ENCODE data around the gene ZNF366.

Gene ZNF366

DNA sequence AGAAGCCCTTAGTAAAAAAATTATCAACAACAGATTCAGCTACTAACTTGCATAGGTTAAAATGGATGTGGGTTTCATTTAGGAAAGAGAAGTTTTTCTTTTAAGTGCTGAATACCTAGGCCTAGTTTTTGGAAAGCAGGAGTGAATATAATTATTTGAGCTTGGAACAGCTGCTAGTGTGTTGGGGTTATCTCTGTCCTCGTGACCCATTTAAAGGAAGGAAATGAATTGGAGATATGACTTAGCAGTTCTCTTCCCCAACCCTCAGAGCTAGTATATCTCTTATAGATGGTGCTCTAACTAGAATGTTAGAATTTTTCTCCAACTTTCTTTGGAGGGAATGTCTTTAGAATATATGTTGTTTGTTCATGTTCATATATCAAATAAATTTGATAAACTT lies 38.6 kb downstream of the ZNF366 start:
- no peak for ATAC-seq

DNA sequence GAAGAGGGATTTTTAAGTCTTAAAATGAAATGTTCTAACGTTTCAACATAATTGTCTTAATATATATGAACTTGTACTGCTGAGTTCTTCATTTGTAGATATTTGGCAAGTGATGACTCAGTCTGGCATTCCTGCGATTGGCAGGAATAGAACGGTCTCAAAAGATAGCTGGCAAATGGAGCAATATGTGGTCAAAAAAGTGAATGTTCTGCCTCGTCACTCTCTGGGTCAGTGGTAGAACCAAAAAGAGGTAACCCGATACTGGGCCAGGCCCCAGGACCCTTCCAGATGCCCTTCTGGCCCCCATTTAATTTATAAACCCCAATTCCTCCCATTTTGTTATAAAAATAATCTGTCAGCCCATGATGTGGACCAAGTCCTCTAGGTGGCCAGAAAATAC lies 39.2 kb downstream of the ZNF366 start:
- TF ChIP-seq OSR1 (CRISPR knock-in tag; IDR thresholded peaks at IDR 0.05) (no peak), ZFP3 (CRISPR knock-in tag; IDR thresholded peaks at IDR 0.05) (no peak), ZC3H10 (CRISPR knock-in tag; IDR thresholded peaks at IDR 0.05) (no peak), TOX (CRISPR knock-in tag; IDR thresholded peaks at IDR 0.05; ENCODE audit: borderline replicate concordance) (no peak), CSDC2 (CRISPR knock-in tag; IDR thresholded peaks at IDR 0.05) (no peak), GLIS3 (CRISPR knock-in tag; IDR thresholded peaks at IDR 0.05) (no peak), PPARA (CRISPR knock-in tag; IDR thresholded peaks at IDR 0.05; ENCODE audit: borderline replicate concordance) (no peak), ZFP30 (CRISPR knock-in tag; IDR thresholded peaks at IDR 0.05) (no peak), ESRRG (CRISPR knock-in tag; IDR thresholded peaks at IDR 0.05) (no peak), ZNF70 (CRISPR knock-in tag; IDR thresholded peaks at IDR 0.05) (no peak), ZNF565 (CRISPR knock-in tag; conservative IDR thresholded peaks at IDR 0.05; ENCODE audit: low read depth) (no peak), ARNTL (CRISPR knock-in tag; IDR thresholded peaks at IDR 0.05; ENCODE audit: borderline replicate concordance, low read depth) (no peak), RARB (CRISPR knock-in tag; IDR thresholded peaks at IDR 0.05) (no peak)
- TF ChIP-seq, protein P1, sequence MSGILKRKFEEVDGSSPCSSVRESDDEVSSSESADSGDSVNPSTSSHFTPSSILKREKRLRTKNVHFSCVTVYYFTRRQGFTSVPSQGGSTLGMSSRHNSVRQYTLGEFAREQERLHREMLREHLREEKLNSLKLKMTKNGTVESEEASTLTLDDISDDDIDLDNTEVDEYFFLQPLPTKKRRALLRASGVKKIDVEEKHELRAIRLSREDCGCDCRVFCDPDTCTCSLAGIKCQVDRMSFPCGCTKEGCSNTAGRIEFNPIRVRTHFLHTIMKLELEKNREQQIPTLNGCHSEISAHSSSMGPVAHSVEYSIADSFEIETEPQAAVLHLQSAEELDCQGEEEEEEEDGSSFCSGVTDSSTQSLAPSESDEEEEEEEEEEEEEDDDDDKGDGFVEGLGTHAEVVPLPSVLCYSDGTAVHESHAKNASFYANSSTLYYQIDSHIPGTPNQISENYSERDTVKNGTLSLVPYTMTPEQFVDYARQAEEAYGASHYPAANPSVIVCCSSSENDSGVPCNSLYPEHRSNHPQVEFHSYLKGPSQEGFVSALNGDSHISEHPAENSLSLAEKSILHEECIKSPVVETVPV (CRISPR knock-in tag; IDR thresholded peaks at IDR 0.05), result no peak
- TF ChIP-seq, protein P2, sequence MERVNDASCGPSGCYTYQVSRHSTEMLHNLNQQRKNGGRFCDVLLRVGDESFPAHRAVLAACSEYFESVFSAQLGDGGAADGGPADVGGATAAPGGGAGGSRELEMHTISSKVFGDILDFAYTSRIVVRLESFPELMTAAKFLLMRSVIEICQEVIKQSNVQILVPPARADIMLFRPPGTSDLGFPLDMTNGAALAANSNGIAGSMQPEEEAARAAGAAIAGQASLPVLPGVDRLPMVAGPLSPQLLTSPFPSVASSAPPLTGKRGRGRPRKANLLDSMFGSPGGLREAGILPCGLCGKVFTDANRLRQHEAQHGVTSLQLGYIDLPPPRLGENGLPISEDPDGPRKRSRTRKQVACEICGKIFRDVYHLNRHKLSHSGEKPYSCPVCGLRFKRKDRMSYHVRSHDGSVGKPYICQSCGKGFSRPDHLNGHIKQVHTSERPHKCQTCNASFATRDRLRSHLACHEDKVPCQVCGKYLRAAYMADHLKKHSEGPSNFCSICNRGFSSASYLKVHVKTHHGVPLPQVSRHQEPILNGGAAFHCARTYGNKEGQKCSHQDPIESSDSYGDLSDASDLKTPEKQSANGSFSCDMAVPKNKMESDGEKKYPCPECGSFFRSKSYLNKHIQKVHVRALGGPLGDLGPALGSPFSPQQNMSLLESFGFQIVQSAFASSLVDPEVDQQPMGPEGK (CRISPR knock-in tag; IDR thresholded peaks at IDR 0.05; ENCODE audit: borderline replicate concordance), result no peak
- TF ChIP-seq, protein P3, sequence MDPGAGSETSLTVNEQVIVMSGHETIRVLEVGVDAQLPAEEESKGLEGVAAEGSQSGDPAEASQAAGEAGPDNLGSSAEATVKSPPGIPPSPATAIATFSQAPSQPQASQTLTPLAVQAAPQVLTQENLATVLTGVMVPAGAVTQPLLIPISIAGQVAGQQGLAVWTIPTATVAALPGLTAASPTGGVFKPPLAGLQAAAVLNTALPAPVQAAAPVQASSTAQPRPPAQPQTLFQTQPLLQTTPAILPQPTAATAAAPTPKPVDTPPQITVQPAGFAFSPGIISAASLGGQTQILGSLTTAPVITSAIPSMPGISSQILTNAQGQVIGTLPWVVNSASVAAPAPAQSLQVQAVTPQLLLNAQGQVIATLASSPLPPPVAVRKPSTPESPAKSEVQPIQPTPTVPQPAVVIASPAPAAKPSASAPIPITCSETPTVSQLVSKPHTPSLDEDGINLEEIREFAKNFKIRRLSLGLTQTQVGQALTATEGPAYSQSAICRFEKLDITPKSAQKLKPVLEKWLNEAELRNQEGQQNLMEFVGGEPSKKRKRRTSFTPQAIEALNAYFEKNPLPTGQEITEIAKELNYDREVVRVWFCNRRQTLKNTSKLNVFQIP (CRISPR knock-in tag; IDR thresholded peaks at IDR 0.05; ENCODE audit: borderline replicate concordance, low read depth), result no peak
- peak; percentile 52 for ATAC-seq

More for the DNA sequence above, 38.6 kb downstream of the ZNF366 start:
- TF ChIP-seq, protein P1 (CRISPR knock-in tag; IDR thresholded peaks at IDR 0.05), result no peak
- TF ChIP-seq RARB (CRISPR knock-in tag; IDR thresholded peaks at IDR 0.05) (no peak), BACH2 (CRISPR knock-in tag; IDR thresholded peaks at IDR 0.05; ENCODE audit: borderline replicate concordance) (no peak), CSDC2 (CRISPR knock-in tag; IDR thresholded peaks at IDR 0.05) (no peak), ZNF565 (CRISPR knock-in tag; conservative IDR thresholded peaks at IDR 0.05; ENCODE audit: low read depth) (no peak), OSR1 (CRISPR knock-in tag; IDR thresholded peaks at IDR 0.05) (no peak), TCF4 (CRISPR knock-in tag; IDR thresholded peaks at IDR 0.05; ENCODE audit: borderline replicate concordance) (no peak), ISL1 (CRISPR knock-in tag; IDR thresholded peaks at IDR 0.05) (no peak)
- TF ChIP-seq, protein P4, sequence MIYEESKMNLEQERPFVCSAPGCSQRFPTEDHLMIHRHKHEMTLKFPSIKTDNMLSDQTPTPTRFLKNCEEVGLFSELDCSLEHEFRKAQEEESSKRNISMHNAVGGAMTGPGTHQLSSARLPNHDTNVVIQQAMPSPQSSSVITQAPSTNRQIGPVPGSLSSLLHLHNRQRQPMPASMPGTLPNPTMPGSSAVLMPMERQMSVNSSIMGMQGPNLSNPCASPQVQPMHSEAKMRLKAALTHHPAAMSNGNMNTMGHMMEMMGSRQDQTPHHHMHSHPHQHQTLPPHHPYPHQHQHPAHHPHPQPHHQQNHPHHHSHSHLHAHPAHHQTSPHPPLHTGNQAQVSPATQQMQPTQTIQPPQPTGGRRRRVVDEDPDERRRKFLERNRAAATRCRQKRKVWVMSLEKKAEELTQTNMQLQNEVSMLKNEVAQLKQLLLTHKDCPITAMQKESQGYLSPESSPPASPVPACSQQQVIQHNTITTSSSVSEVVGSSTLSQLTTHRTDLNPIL (CRISPR knock-in tag; IDR thresholded peaks at IDR 0.05; ENCODE audit: low read depth), result no peak

DNA sequence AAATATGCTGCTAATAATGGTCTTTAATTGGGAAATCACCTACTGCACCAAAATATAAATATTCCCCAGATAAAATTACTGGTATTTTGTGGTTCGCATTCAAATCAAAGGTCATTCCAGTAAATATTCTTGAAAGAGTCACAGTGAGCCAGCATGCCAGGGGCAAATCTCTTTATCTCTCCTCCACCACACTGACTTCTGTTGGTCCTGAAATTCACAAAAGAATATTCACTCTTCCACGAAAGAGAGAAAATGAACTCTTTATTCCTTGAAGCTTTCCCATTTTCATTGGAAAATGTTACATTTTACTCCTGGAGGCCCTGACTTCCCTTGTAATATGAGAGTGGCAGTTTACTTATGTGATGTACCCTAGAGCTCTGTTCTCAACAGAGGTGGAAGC lies 39.7 kb downstream of the ZNF366 start:
- no peak for ATAC-seq
- TF ChIP-seq, protein P5, sequence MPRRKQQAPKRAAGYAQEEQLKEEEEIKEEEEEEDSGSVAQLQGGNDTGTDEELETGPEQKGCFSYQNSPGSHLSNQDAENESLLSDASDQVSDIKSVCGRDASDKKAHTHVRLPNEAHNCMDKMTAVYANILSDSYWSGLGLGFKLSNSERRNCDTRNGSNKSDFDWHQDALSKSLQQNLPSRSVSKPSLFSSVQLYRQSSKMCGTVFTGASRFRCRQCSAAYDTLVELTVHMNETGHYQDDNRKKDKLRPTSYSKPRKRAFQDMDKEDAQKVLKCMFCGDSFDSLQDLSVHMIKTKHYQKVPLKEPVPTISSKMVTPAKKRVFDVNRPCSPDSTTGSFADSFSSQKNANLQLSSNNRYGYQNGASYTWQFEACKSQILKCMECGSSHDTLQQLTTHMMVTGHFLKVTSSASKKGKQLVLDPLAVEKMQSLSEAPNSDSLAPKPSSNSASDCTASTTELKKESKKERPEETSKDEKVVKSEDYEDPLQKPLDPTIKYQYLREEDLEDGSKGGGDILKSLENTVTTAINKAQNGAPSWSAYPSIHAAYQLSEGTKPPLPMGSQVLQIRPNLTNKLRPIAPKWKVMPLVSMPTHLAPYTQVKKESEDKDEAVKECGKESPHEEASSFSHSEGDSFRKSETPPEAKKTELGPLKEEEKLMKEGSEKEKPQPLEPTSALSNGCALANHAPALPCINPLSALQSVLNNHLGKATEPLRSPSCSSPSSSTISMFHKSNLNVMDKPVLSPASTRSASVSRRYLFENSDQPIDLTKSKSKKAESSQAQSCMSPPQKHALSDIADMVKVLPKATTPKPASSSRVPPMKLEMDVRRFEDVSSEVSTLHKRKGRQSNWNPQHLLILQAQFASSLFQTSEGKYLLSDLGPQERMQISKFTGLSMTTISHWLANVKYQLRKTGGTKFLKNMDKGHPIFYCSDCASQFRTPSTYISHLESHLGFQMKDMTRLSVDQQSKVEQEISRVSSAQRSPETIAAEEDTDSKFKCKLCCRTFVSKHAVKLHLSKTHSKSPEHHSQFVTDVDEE (CRISPR knock-in tag; IDR thresholded peaks at IDR 0.05), result no peak
- TF ChIP-seq GLIS3 (CRISPR knock-in tag; IDR thresholded peaks at IDR 0.05), result no peak
- no peak for TF ChIP-seq BACH2 (CRISPR knock-in tag; IDR thresholded peaks at IDR 0.05; ENCODE audit: borderline replicate concordance)
- no peak for TF ChIP-seq RARB (CRISPR knock-in tag; IDR thresholded peaks at IDR 0.05)
- no peak for TF ChIP-seq ARNTL (CRISPR knock-in tag; IDR thresholded peaks at IDR 0.05; ENCODE audit: borderline replicate concordance, low read depth)
- TF ChIP-seq, protein P4 (CRISPR knock-in tag; IDR thresholded peaks at IDR 0.05; ENCODE audit: low read depth), result no peak
- TF ChIP-seq ZNF70 (CRISPR knock-in tag; IDR thresholded peaks at IDR 0.05), result no peak
- TF ChIP-seq, protein P1 (CRISPR knock-in tag; IDR thresholded peaks at IDR 0.05), result no peak
- no peak for TF ChIP-seq OSR1 (CRISPR knock-in tag; IDR thresholded peaks at IDR 0.05)
- TF ChIP-seq ISL1 (CRISPR knock-in tag; IDR thresholded peaks at IDR 0.05), result no peak
- TF ChIP-seq SNAI2 (CRISPR knock-in tag; IDR thresholded peaks at IDR 0.05), result no peak
- TF ChIP-seq ZFP3 (CRISPR knock-in tag; IDR thresholded peaks at IDR 0.05), result no peak
- TF ChIP-seq ZC3H10 (CRISPR knock-in tag; IDR thresholded peaks at IDR 0.05), result no peak

Data from SK-N-SH treated with all-trans-retinoic acid at 6 μM for 48 hours (cell line).